MM.1S (cell line): Measurements from ENCODE around the gene SAE1.

Experiments
- DNase-seq: peaks from one replicate; pipeline ENCODE4 v3.0.0-alpha.2; 2015
- H2AFZ ChIP-seq: fragments of 300-600 bp; sonication (generic); 2 replicates; pipeline ENCODE4 v1.6.0; 2016; ENCODE audit warnings: antibody characterized with exemption, low read length
- H3F3A ChIP-seq: fragments of 300-600 bp; sonication (generic); 2 replicates; pipeline ENCODE4 v1.6.1; 2016; ENCODE audit warnings: mild to moderate bottlenecking, antibody characterized with exemption, low read length, moderate library complexity, mixed read lengths; ENCODE audit not compliant: insufficient read depth
- H3K27ac ChIP-seq: fragments of 300-600 bp; sonication (generic); 2 replicates; pipeline ENCODE4 v1.5.1; 2016; ENCODE audit warnings: mild to moderate bottlenecking, low read length
- H3K27me3 ChIP-seq: fragments of 300-600 bp; sonication (generic); replicated peaks from 2 replicates; pipeline ENCODE4 v1.6.0; 2016; ENCODE audit warnings: low read length; ENCODE audit not compliant: insufficient read depth
- H3K36me3 ChIP-seq: fragments of 300-600 bp; sonication (generic); replicated peaks from 2 replicates; pipeline ENCODE4 v1.6.1; 2016; ENCODE audit warnings: mild to moderate bottlenecking, low read length, mixed read lengths; ENCODE audit not compliant: insufficient read depth
- H3K4me1 ChIP-seq: fragments of 300-600 bp; sonication (generic); 2 replicates; pipeline ENCODE4 v1.6.1; 2016; ENCODE audit warnings: low read length, mixed read lengths
- H3K4me2 ChIP-seq: fragments of 300-600 bp; sonication (generic); 2 replicates; pipeline ENCODE4 v1.6.0; 2016; ENCODE audit warnings: low read depth, low read length
- H3K4me3 ChIP-seq: fragments of 300-600 bp; sonication (generic); 2 replicates; pipeline ENCODE4 v1.5.1; 2016; ENCODE audit warnings: low read length, mixed read lengths
- H3K79me2 ChIP-seq: fragments of 300-600 bp; sonication (generic); 2 replicates; pipeline ENCODE4 v1.6.1; 2016; ENCODE audit warnings: mixed run types, low read length, mixed read lengths
- H3K9ac ChIP-seq: fragments of 300-600 bp; sonication (generic); 2 replicates; pipeline ENCODE4 v1.6.1; 2016; ENCODE audit warnings: low read length, mixed read lengths
- H3K9me2 ChIP-seq: fragments of 300-600 bp; sonication (generic); replicated peaks from 2 replicates; pipeline ENCODE4 v1.6.1; 2016; ENCODE audit warnings: mild to moderate bottlenecking, low read length, mixed read lengths; ENCODE audit not compliant: insufficient read depth
- H3K9me3 ChIP-seq: fragments of 300-600 bp; sonication (generic); replicated peaks from 2 replicates; pipeline ENCODE4 v1.6.1; 2016; ENCODE audit warnings: mild to moderate bottlenecking, low read length, mixed read lengths; ENCODE audit not compliant: insufficient read depth
- H4K20me1 ChIP-seq: fragments of 300-600 bp; sonication (generic); 2 replicates; pipeline ENCODE4 v1.6.1; 2016; ENCODE audit warnings: mild to moderate bottlenecking, low read length, moderate library complexity, mixed read lengths; ENCODE audit not compliant: insufficient read depth
- EZH2 ChIP-seq: fragments of 300-600 bp; sonication (generic); optimal IDR thresholded peaks from 2 replicates; pipeline ENCODE3; 2017; ENCODE audit warnings: low read depth, mild to moderate bottlenecking, antibody characterized with exemption, low read length, mixed read lengths
- EZH2phosphoT487 ChIP-seq: fragments of 300-600 bp; sonication (generic); IDR thresholded peaks from 2 replicates; pipeline ENCODE4 v1.6.1; 2018; ENCODE audit warnings: antibody characterized with exemption, low read length
- TF ChIP-seq, protein P1 (sequence below): fragments of 300-600 bp; sonication (generic); IDR thresholded peaks from 2 replicates; pipeline ENCODE4 v1.5.1; 2016; ENCODE audit warnings: antibody characterized with exemption, low read length, mixed read lengths

The SAE1 gene

GRCh38 chr19:47084879-47085439 is 45.7 kb upstream of the SAE1 start:
- H3K36me3 ChIP-seq: peaks cover 5% of the 10 kb centered on the region; the same call in 1 of the 2 replicates
- TF ChIP-seq EZH2phosphoT487: no peak
- TF ChIP-seq EZH2: no peak
- TF ChIP-seq, protein P1, sequence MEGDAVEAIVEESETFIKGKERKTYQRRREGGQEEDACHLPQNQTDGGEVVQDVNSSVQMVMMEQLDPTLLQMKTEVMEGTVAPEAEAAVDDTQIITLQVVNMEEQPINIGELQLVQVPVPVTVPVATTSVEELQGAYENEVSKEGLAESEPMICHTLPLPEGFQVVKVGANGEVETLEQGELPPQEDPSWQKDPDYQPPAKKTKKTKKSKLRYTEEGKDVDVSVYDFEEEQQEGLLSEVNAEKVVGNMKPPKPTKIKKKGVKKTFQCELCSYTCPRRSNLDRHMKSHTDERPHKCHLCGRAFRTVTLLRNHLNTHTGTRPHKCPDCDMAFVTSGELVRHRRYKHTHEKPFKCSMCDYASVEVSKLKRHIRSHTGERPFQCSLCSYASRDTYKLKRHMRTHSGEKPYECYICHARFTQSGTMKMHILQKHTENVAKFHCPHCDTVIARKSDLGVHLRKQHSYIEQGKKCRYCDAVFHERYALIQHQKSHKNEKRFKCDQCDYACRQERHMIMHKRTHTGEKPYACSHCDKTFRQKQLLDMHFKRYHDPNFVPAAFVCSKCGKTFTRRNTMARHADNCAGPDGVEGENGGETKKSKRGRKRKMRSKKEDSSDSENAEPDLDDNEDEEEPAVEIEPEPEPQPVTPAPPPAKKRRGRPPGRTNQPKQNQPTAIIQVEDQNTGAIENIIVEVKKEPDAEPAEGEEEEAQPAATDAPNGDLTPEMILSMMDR: no peak

DNA sequence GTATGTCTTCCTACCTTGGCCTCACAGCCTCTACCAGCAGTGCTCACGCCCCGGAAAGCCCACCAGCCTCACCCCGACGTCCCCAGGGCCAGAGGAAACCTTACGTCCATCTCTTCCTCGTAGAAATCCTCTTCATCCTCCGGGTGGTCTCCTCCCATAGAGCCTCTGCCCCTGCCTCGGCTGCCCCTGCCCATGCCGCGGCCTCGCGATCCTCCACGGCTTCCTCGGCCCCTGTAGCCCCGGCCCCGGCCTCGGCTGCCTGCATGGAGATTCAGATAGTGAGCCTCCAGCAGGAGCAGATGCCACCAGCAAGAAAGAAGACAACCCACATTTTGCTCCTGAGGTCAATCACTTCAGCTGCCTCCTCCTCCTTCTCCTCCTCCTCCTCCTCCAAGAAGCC is 44.4 kb upstream of the SAE1 start:
- Histone ChIP-seq H3K4me1 (no peaks in the 10 kb centered on the region), H3K4me3 (no peak overlapping the region), H3K9me2 (no peaks in the 10 kb centered on the region), H3K9me3 (no peaks in the 10 kb centered on the region), H3K4me2 (no peak overlapping the region), H3F3A (no peaks in the 10 kb centered on the region), H3K27ac (no peak overlapping the region), H3K27me3 (no peaks in the 10 kb centered on the region), H3K36me3 (peaks cover 5% of the 10 kb centered on the region; the same call in 1 of the 2 replicates), H3K79me2 (peaks cover 3% of the 10 kb centered on the region; the same call in 1 of the 2 replicates), H4K20me1 (no peaks in the 10 kb centered on the region; the same call in 1 of the 2 replicates), H2AFZ (no peak overlapping the region), H3K9ac (no peak overlapping the region)
- DNase-seq: no peak
- TF ChIP-seq EZH2phosphoT487: no peak
- TF ChIP-seq, protein P1: no peak
- no peak for TF ChIP-seq EZH2

More at GRCh38 chr19:47084879-47085439, 45.7 kb upstream of the SAE1 start:
- Histone ChIP-seq H3K27me3 (no peaks in the 10 kb centered on the region), H4K20me1 (no peaks in the 10 kb centered on the region; the same call in 1 of the 2 replicates), H3K4me1 (no peaks in the 10 kb centered on the region), H3K79me2 (no peaks in the 10 kb centered on the region; the same call in 1 of the 2 replicates), H3K9me3 (no peaks in the 10 kb centered on the region), H3K4me2 (no peak overlapping the region), H3K9ac (no peak overlapping the region), H3F3A (no peaks in the 10 kb centered on the region), H3K27ac (no peak overlapping the region), H3K9me2 (no peaks in the 10 kb centered on the region), H3K4me3 (no peak overlapping the region), H2AFZ (no peak overlapping the region)
- DNase-seq: no peak

DNA sequence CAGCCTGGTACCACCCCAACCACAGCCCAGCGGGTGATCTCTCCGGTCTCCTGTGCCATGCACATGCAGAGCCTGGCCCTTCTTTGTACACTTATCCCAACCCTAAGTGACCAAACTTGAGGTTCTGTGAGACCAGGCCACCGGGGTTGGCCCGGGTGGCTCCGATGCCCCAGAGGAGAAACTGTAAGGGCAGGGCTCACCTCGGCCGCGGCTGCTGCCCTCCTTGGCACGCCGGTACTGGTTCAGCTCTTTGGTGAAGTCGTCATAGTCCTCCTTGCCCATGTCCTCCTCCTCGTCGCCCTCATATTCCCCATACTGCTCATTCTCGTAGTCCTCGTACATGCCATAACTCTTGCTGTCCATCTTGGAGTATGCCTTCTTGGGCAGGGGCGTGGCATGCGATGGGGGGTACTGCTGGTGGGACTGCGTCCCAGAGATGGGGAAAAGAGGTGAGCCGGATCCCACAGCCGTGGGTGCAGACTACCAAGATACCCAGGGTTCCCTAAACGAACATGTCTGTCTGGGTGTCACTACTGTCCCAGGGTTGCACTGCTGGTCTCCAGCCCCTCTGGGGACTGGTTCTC is 40.8 kb upstream of the SAE1 start:
- Histone ChIP-seq H3K9me3 (no peaks in the 10 kb centered on the region), H4K20me1 (no peaks in the 10 kb centered on the region), H3K4me3 (no peak overlapping the region), H3K27me3 (no peaks in the 10 kb centered on the region), H3K4me2 (no peak overlapping the region), H2AFZ (no peak overlapping the region), H3K9ac (no peak overlapping the region), H3F3A (no peaks in the 10 kb centered on the region), H3K27ac (no peak overlapping the region), H3K4me1 (no peaks in the 10 kb centered on the region), H3K36me3 (no peaks in the 10 kb centered on the region; the same call in none of the 2 replicates), H3K9me2 (no peaks in the 10 kb centered on the region), H3K79me2 (peaks cover 23% of the 10 kb centered on the region)
- TF ChIP-seq, protein P1: no peak
- TF ChIP-seq EZH2phosphoT487 (no peak), EZH2 (no peak)
- no peak for DNase-seq
